ENCODE data around the gene TNRC6A. TPM values are rescaled to one million over a fixed set of nuclear protein-coding genes. Genes with fewer than 3 reads are reported as not detected.

Gene TNRC6A
- total and polyA plus RNA-seq, 10 of the 15 experiments (the other 5 are each of a cell fraction or from before 2014, with no cell fraction given) = 4.6 to 41.3 (median 29.7) TPM

DNA sequence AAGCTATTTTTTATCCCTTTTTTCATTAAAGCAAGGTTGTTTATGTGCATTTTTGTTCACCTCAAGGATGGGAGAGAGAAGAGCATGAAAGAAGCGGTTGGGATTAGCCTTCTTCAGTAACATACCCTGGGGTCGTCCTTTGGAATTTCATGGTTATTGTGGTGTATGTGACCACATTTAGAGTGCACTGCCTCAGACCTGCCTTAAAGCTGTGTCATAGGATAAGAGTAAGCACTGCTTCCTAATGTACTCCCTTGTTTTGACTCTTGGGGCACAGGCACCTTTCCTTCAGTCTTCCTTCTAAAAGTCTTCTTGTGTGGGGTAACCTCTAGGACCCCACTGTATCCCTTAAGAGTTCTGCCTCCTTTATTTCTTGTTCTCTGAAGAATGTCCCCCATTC, 28.9 kb downstream of the TNRC6A start (continued):
- TF ChIP-seq, protein P1, sequence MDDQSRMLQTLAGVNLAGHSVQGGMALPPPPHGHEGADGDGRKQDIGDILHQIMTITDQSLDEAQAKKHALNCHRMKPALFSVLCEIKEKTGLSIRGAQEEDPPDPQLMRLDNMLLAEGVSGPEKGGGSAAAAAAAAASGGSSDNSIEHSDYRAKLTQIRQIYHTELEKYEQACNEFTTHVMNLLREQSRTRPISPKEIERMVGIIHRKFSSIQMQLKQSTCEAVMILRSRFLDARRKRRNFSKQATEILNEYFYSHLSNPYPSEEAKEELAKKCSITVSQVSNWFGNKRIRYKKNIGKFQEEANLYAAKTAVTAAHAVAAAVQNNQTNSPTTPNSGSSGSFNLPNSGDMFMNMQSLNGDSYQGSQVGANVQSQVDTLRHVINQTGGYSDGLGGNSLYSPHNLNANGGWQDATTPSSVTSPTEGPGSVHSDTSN (IDR thresholded peaks at IDR 0.05; ENCODE audit: insufficient replicate concordance, low read depth, low read length) = no peak
- TF ChIP-seq ZNF622 (IDR thresholded peaks at IDR 0.05) = no peak
- TF ChIP-seq NR2C1 (IDR thresholded peaks at IDR 0.05) = no peak
- TF ChIP-seq, protein P2, sequence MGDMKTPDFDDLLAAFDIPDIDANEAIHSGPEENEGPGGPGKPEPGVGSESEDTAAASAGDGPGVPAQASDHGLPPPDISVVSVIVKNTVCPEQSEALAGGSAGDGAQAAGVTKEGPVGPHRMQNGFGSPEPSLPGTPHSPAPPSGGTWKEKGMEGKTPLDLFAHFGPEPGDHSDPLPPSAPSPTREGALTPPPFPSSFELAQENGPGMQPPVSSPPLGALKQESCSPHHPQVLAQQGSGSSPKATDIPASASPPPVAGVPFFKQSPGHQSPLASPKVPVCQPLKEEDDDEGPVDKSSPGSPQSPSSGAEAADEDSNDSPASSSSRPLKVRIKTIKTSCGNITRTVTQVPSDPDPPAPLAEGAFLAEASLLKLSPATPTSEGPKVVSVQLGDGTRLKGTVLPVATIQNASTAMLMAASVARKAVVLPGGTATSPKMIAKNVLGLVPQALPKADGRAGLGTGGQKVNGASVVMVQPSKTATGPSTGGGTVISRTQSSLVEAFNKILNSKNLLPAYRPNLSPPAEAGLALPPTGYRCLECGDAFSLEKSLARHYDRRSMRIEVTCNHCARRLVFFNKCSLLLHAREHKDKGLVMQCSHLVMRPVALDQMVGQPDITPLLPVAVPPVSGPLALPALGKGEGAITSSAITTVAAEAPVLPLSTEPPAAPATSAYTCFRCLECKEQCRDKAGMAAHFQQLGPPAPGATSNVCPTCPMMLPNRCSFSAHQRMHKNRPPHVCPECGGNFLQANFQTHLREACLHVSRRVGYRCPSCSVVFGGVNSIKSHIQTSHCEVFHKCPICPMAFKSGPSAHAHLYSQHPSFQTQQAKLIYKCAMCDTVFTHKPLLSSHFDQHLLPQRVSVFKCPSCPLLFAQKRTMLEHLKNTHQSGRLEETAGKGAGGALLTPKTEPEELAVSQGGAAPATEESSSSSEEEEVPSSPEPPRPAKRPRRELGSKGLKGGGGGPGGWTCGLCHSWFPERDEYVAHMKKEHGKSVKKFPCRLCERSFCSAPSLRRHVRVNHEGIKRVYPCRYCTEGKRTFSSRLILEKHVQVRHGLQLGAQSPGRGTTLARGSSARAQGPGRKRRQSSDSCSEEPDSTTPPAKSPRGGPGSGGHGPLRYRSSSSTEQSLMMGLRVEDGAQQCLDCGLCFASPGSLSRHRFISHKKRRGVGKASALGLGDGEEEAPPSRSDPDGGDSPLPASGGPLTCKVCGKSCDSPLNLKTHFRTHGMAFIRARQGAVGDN (IDR thresholded peaks at IDR 0.05) = no peak
- no peak for TF ChIP-seq MXI1 (IDR thresholded peaks at IDR 0.05; ENCODE audit: low read depth, low read length)
- no peak for TF ChIP-seq TAF1 (IDR thresholded peaks at IDR 0.05; ENCODE audit: borderline replicate concordance, low read depth, low read length)

DNA sequence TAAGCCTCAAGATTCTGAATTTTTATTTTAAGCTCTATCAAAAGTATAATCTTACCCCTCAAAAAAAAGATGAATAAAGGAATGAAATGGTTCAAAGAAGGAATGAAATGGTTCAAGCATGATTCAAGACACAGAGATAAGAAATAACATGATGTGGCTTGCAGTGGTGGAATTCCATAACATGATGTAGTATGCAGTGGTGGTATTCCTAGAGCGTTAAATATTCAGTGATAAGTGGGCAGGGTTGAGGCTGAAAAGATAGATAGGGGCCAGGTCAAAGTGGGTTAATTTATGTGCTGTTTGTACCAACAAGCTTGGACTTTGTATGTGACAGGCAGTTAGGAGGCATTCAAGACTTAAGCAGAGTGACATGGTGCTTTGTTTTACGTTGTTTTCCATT, 29.6 kb downstream of the TNRC6A start:
- BruUV-seq (replicated peaks) = no TSS peak
- no peak for FAIRE-seq
- CTCF ChIA-PET = interaction anchor here (1.2 to 1.6 kb wide), 4 partner anchors 9 to 28 kb away, joined by 3 to 5 read pairs (median 3); no protein-coding TSS in a partner anchor
- 100% methylated on average over 2 of the region's 2 CpGs for WGBS (ENCODE audit: insufficient coverage, insufficient replicate concordance, low lambda C conversion rate, missing lambda C conversion rate)
- Histone ChIP-seq H3K9ac (ENCODE audit: control insufficient read depth, insufficient read depth, low read length) (no peak overlapping the region), H3K27me3 (replicated peaks in 1 of 2; ENCODE audit: control insufficient read depth in 2 of 2, insufficient read depth in 2 of 2, low read length in 1 of 2) (no peaks in the 10 kb centered on the region), H3K4me3 (no peak overlapping the region), H3K27ac (ENCODE audit: control insufficient read depth, insufficient read depth) (no peak overlapping the region), H3K4me1 (ENCODE audit: control insufficient read depth, insufficient read depth, low read length) (no peaks in the 10 kb centered on the region), H3K4me2 (ENCODE audit: control insufficient read depth, insufficient read depth) (no peak overlapping the region), H3K9me3 (replicated peaks; ENCODE audit: control insufficient read depth, insufficient read depth, low read length) (no peaks in the 10 kb centered on the region), H4K20me1 (ENCODE audit: control insufficient read depth, insufficient read depth) (no peaks in the 10 kb centered on the region; the same call in 1 of the 2 replicates), H3K79me2 (ENCODE audit: control insufficient read depth, insufficient read depth, low read length) (peaks cover 4% of the 10 kb centered on the region), H3K36me3 (ENCODE audit: control insufficient read depth in 2 of 2, insufficient read depth in 2 of 2, low read length in 1 of 2) (peaks cover 4 to 17% of the 10 kb centered on the region in 2 experiments), H2AFZ (ENCODE audit: control insufficient read depth, low read depth, low read length) (no peak overlapping the region)
- no peak for DNase-seq (ENCODE audit: low read depth, low spot score)
- TF ChIP-seq MYB (IDR thresholded peaks at IDR 0.05; ENCODE audit: borderline replicate concordance, low read depth, low read length) (no peak), CBX5 (IDR thresholded peaks at IDR 0.05; ENCODE audit: low read depth) (no peak), POLR2AphosphoS5 (IDR thresholded peaks at IDR 0.05; ENCODE audit: low read length) (no peak), STAT1 (conservative IDR thresholded peaks at IDR 0.05) (no peak)
- TF ChIP-seq, protein P3, sequence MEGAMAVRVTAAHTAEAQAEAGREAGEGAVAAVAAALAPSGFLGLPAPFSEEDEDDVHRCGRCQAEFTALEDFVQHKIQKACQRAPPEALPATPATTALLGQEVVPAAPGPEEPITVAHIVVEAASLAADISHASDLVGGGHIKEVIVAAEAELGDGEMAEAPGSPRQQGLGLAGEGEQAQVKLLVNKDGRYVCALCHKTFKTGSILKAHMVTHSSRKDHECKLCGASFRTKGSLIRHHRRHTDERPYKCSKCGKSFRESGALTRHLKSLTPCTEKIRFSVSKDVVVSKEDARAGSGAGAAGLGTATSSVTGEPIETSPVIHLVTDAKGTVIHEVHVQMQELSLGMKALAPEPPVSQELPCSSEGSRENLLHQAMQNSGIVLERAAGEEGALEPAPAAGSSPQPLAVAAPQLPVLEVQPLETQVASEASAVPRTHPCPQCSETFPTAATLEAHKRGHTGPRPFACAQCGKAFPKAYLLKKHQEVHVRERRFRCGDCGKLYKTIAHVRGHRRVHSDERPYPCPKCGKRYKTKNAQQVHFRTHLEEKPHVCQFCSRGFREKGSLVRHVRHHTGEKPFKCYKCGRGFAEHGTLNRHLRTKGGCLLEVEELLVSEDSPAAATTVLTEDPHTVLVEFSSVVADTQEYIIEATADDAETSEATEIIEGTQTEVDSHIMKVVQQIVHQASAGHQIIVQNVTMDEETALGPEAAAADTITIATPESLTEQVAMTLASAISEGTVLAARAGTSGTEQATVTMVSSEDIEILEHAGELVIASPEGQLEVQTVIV (IDR thresholded peaks at IDR 0.05; ENCODE audit: borderline replicate concordance, partially characterized antibody) = no peak
- POLR2A ChIA-PET = no interaction called here
- ATAC-seq = no peak
- SMC1A ChIA-PET (ENCODE audit: uncharacterized antibody, unreplicated experiment) = interaction anchor here (0.7 kb wide), 1 partner anchor 11 kb away, joined by 3 read pairs; no protein-coding TSS in a partner anchor
- intact Hi-C loops (cut with micrococcal nuclease; ENCODE audit: unreplicated experiment) = no loop called here
- in situ Hi-C loops (cut with MboI) = no loop called here
- RAD21 ChIA-PET (ENCODE audit: unreplicated experiment) = no interaction called here
